Body of pancreas (tissue), 4 donors: Measurements from ENCODE around the gene RUFY1.

Source experiments
- CTCF ChIP-seq, 7 experiments: fragments of 450-650 bp in 4 of 7; fragments of 200-600 bp in 3 of 7; sonication (generic) in 3 of 7; IDR thresholded peaks; one replicate each; pipeline ENCODE4 v1.5.1; 2016 to 2019; ENCODE audit warnings: antibody characterized with exemption in 7 of 7
- POLR2A ChIP-seq, 3 donors: fragments of 450-650 bp; IDR thresholded peaks; one replicate each; pipeline ENCODE4 v1.6.1; 2016; ENCODE audit warnings: antibody characterized with exemption in 3 of 3, mild to moderate bottlenecking in 2 of 3

GRCh38 chr5:179553875-179554274, 3.5 kb downstream of the RUFY1 start:
- TF ChIP-seq CTCF (IDR thresholded peaks at IDR 0.05) (no peak), POLR2A (IDR thresholded peaks at IDR 0.05) (no peak)
